H9 (cell line): Measurements from ENCODE around the gene ANKMY1. TPM values are rescaled to one million over a fixed set of nuclear protein-coding genes. Genes with fewer than 3 reads are reported as not detected.

Experiments used
- DNase-seq: peaks from one replicate; pipeline ENCODE4 v3.0.0-alpha.2; 2017
- H2AFZ ChIP-seq: one replicate; pipeline ENCODE4 v1.6.1; 2013; ENCODE audit warnings: mild to moderate bottlenecking, low read length, control low read depth, moderate library complexity
- H2AK5ac ChIP-seq: 2 replicates; pipeline ENCODE4 v1.6.1; 2013; ENCODE audit warnings: low read length, control low read depth, mixed read lengths; ENCODE audit not compliant: insufficient read length
- H2BK120ac ChIP-seq: one replicate; pipeline ENCODE4 v1.6.1; 2013; ENCODE audit warnings: low read depth, mild to moderate bottlenecking, low read length, control low read depth, inconsistent platforms; ENCODE audit not compliant: poor library complexity, severe bottlenecking
- H2BK12ac ChIP-seq: 2 replicates; pipeline ENCODE4 v1.6.1; 2013; ENCODE audit warnings: low read length, control low read depth, mixed read lengths, low read depth; ENCODE audit not compliant: insufficient read length
- H2BK15ac ChIP-seq: 2 replicates; pipeline ENCODE4 v1.6.1; 2013; ENCODE audit warnings: low read depth, low read length, control low read depth
- H2BK20ac ChIP-seq: one replicate; pipeline ENCODE4 v1.6.1; 2013; ENCODE audit warnings: low read depth, mild to moderate bottlenecking, low read length, control low read depth, inconsistent platforms; ENCODE audit not compliant: poor library complexity, severe bottlenecking
- H2BK5ac ChIP-seq: 2 replicates; pipeline ENCODE4 v1.6.1; 2013; ENCODE audit warnings: low read length, control low read depth, mixed read lengths; ENCODE audit not compliant: insufficient read length
- H3K14ac ChIP-seq: 2 replicates; pipeline ENCODE4 v1.6.1; 2013; ENCODE audit warnings: low read length, control low read depth; ENCODE audit not compliant: insufficient read depth
- H3K18ac ChIP-seq: 2 replicates; pipeline ENCODE4 v1.6.1; 2013; ENCODE audit warnings: low read depth, mild to moderate bottlenecking, mixed read lengths, low read length, control low read depth; ENCODE audit not compliant: insufficient read length
- H3K23ac ChIP-seq: 2 replicates; pipeline ENCODE4 v1.6.1; 2013; ENCODE audit warnings: low read length, control low read depth, mixed read lengths, low read depth; ENCODE audit not compliant: insufficient read length
- H3K23me2 ChIP-seq: 2 replicates; pipeline ENCODE4 v1.6.1; 2013; ENCODE audit warnings: low read depth, mild to moderate bottlenecking, mixed read lengths, low read length, control low read depth; ENCODE audit not compliant: insufficient read length, poor library complexity, severe bottlenecking
- H3K27ac ChIP-seq: 2 replicates; pipeline ENCODE4 v1.5.1; 2013; ENCODE audit warnings: low read length, control low read depth, mixed read lengths, low read depth; ENCODE audit not compliant: insufficient read length
- H3K27me3 ChIP-seq: 2 replicates; pipeline ENCODE4 v1.6.1; 2013; ENCODE audit warnings: low read length, control low read depth, inconsistent platforms; ENCODE audit not compliant: insufficient read depth
- H3K4ac ChIP-seq: 2 replicates; pipeline ENCODE4 v1.6.1; 2013; ENCODE audit warnings: low read depth, mild to moderate bottlenecking, control low read depth, inconsistent platforms, low read length, moderate library complexity
- H3K4me1 ChIP-seq: 2 replicates; pipeline ENCODE4 v1.6.1; 2013; ENCODE audit warnings: low read length, control low read depth, inconsistent platforms; ENCODE audit not compliant: insufficient read depth
- H3K4me2 ChIP-seq: 2 replicates; pipeline ENCODE4 v1.6.1; 2013; ENCODE audit warnings: low read length, control low read depth, mixed read lengths; ENCODE audit not compliant: insufficient read length, insufficient read depth
- H3K56ac ChIP-seq: 2 replicates; pipeline ENCODE4 v1.6.1; 2013; ENCODE audit warnings: low read depth, mild to moderate bottlenecking, mixed read lengths, low read length, control low read depth; ENCODE audit not compliant: insufficient read length
- H3K79me1 ChIP-seq: 2 replicates; pipeline ENCODE4 v1.6.1; 2013; ENCODE audit warnings: low read depth, mild to moderate bottlenecking, moderate library complexity, low read length, control low read depth, inconsistent platforms; ENCODE audit not compliant: insufficient read depth, poor library complexity, severe bottlenecking
- H3K79me2 ChIP-seq: 2 replicates; pipeline ENCODE4 v1.6.1; 2013; ENCODE audit warnings: low read length, control low read depth, inconsistent platforms; ENCODE audit not compliant: insufficient read depth
- H3K9ac ChIP-seq: 2 replicates; pipeline ENCODE4 v1.6.1; 2013; ENCODE audit warnings: low read length, control low read depth, mixed read lengths; ENCODE audit not compliant: insufficient read length; ENCODE audit errors: extremely low read depth
- H3K9me3 ChIP-seq: one replicate; pipeline ENCODE4 v1.6.1; 2013; ENCODE audit warnings: low read depth, low read length, inconsistent platforms; ENCODE audit not compliant: control insufficient read depth
- H3T11ph ChIP-seq: one replicate; pipeline ENCODE4 v1.6.1; 2013; ENCODE audit warnings: mild to moderate bottlenecking, low read length, control low read depth, inconsistent platforms
- H4K20me1 ChIP-seq: one replicate; pipeline ENCODE4 v1.6.1; 2013; ENCODE audit not compliant: control insufficient read depth, insufficient read length, insufficient read depth
- H4K5ac ChIP-seq: 2 replicates; pipeline ENCODE4 v1.6.1; 2013; ENCODE audit warnings: low read depth, mild to moderate bottlenecking, mixed read lengths, low read length, control low read depth; ENCODE audit not compliant: insufficient read length
- H4K8ac ChIP-seq: replicated peaks from 2 replicates; pipeline ENCODE4 v1.6.1; 2013; ENCODE audit warnings: low read length, control low read depth, mixed read lengths, low read depth; ENCODE audit not compliant: insufficient read length
- H4K91ac ChIP-seq: 2 replicates; pipeline ENCODE4 v1.6.1; 2013; ENCODE audit warnings: low read depth, mild to moderate bottlenecking, moderate library complexity, mixed read lengths, low read length, control low read depth; ENCODE audit not compliant: insufficient read length
- H3K27ac Mint-ChIP-seq, 3 experiments: 2 replicates in 2 of 3; 3 replicates in 1 of 3; pipeline ENCODE4 v1.8.0; 2020 to 2021; ENCODE audit warnings: mixed read lengths in 3 of 3, mild to moderate bottlenecking in 1 of 3, moderate library complexity in 1 of 3
- H3K27me3 Mint-ChIP-seq: 2 replicates; pipeline ENCODE4 v1.8.0; 2021; ENCODE audit warnings: low read depth, mild to moderate bottlenecking, moderate library complexity, mixed read lengths
- H3K36me3 Mint-ChIP-seq, 3 experiments: 2 replicates in 2 of 3; 3 replicates in 1 of 3; pipeline ENCODE4 v1.8.0; 2020 to 2021; ENCODE audit warnings: low read depth in 3 of 3, mixed read lengths in 3 of 3; ENCODE audit not compliant: insufficient read depth in 1 of 3
- H3K4me1 Mint-ChIP-seq, 2 experiments: 2 replicates each; pipeline ENCODE4 v1.8.0; 2020; ENCODE audit warnings: mixed read lengths in 2 of 2
- H3K4me3 Mint-ChIP-seq, 2 experiments: 2 replicates in 1 of 2; 3 replicates in 1 of 2; pipeline ENCODE4 v1.8.0; 2020 to 2021; ENCODE audit warnings: mild to moderate bottlenecking in 2 of 2, mixed read lengths in 2 of 2, moderate library complexity in 1 of 2
- H3K9me3 Mint-ChIP-seq, 2 experiments: 2 replicates in 1 of 2; 3 replicates in 1 of 2; pipeline ENCODE4 v1.8.0; 2020; ENCODE audit warnings: mild to moderate bottlenecking in 2 of 2, mixed read lengths in 2 of 2, moderate library complexity in 1 of 2
- WGBS: extraction: QIAGEN DNeasy Blood & Tissue Kit; methylation state at CpG from one replicate; pipeline ENCODE4 v1.1.7; 2013; ENCODE audit warnings: missing lambda C conversion rate, low lambda C conversion rate, mixed read lengths; ENCODE audit not compliant: insufficient read length; ENCODE audit errors: extremely low coverage; 5-methylcytosine and 5-hydroxymethylcytosine counted together
- total RNA-seq: library from RNA; stranded (reverse); gene quantifications from 2 replicates; pipeline ENCODE4 v1.2.1, GENCODE V29; 2021
- TF ChIP-seq, protein P1 (sequence below): fragments of 200-600 bp; sonication (generic); conservative IDR thresholded peaks from 3 replicates; pipeline ENCODE4 v1.8.0; 2021; ENCODE audit warnings: antibody characterized with exemption, mild to moderate bottlenecking

Gene ANKMY1
- total RNA-seq, 1 experiment from 2014 or later = 13.7 TPM

DNA sequence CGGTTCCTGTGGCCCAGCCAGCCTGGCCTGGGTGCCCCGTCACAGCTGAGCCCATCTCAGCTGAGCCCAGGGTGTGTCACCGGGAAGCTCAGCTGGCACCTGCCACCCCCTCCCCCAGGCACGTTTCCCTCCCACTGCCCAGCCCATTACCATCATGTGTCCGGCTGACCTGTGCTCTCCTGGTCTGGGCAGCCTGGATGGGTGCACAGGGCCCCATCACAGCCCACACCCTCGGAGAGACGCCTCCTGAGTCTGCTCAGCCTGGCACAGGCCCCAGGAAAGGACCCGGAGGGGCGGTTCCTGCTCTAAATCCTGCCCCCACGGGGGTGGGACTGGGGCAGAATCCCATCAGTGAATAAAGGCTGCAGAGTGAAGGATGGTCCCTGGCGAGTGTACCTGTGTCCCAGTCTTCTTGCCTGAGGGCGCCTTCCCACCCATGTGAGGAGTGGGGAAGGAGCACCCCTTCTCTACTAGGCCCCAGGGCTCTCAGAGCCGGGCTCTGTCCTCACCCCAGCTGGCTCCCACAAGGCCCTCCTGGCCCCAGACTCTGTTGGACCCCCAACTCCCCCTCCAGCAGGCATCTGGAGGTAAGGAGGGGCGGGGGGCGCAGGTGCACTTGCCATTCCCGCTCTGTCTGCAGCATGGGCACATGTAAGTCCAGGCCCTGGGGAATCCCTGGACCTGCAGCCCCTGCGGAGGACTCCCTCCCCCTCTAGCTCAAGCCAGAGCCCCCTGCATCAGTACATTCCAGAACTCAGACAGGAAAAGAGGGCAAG is 101.2 kb downstream of the ANKMY1 start:
- Histone ChIP-seq H3K79me1 (no peaks in the 10 kb centered on the region), H3K14ac (no peak overlapping the region), H4K8ac (no peak overlapping the region), H3K18ac (no peak overlapping the region), H3K4ac (no peak overlapping the region), H2AFZ (no peak overlapping the region), H3K9me3 (no peaks in the 10 kb centered on the region), H2BK5ac (no peak overlapping the region), H2BK15ac (no peak overlapping the region), H2BK20ac (no peak overlapping the region), H2AK5ac (no peak overlapping the region), H4K20me1 (no peaks in the 10 kb centered on the region), H3K27ac (no peak overlapping the region), H2BK12ac (no peak overlapping the region), H2BK120ac (no peak overlapping the region), H3K56ac (no peak overlapping the region), H3K23me2 (peaks cover 8% of the 10 kb centered on the region), H3K79me2 (no peaks in the 10 kb centered on the region), H3K9ac (no peak overlapping the region), H3K4me1 (peaks cover 3% of the 10 kb centered on the region; the same call in 1 of the 2 replicates), H4K91ac (no peak overlapping the region), H4K5ac (no peak overlapping the region), H3K27me3 (peaks cover 15% of the 10 kb centered on the region; the same call in 1 of the 2 replicates), H3K23ac (no peak overlapping the region), H3T11ph (no peak overlapping the region), H3K4me2 (no peak overlapping the region)
- peak overlapping the region; percentile 39 to 55; a peak in 3 of 5 replicates for H3K4me3 Mint-ChIP-seq
- H3K27ac Mint-ChIP-seq = no peak overlapping the region
- H3K4me1 Mint-ChIP-seq = peaks cover 33 to 43% of the 10 kb centered on the region in 2 experiments
- H3K36me3 Mint-ChIP-seq = peaks cover 0 to 2% (median 0%) of the 10 kb centered on the region in 3 experiments; a peak in 2 of 7 replicates
- H3K9me3 Mint-ChIP-seq = no peaks in the 10 kb centered on the region
- TF ChIP-seq, protein P1, sequence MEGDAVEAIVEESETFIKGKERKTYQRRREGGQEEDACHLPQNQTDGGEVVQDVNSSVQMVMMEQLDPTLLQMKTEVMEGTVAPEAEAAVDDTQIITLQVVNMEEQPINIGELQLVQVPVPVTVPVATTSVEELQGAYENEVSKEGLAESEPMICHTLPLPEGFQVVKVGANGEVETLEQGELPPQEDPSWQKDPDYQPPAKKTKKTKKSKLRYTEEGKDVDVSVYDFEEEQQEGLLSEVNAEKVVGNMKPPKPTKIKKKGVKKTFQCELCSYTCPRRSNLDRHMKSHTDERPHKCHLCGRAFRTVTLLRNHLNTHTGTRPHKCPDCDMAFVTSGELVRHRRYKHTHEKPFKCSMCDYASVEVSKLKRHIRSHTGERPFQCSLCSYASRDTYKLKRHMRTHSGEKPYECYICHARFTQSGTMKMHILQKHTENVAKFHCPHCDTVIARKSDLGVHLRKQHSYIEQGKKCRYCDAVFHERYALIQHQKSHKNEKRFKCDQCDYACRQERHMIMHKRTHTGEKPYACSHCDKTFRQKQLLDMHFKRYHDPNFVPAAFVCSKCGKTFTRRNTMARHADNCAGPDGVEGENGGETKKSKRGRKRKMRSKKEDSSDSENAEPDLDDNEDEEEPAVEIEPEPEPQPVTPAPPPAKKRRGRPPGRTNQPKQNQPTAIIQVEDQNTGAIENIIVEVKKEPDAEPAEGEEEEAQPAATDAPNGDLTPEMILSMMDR = no peak
- WGBS = no CpG with 5 or more reads among the region's 17 CpGs
- DNase-seq = no peak
- H3K27me3 Mint-ChIP-seq = peaks cover 35% of the 10 kb centered on the region
